GM18519 (cell line): ENCODE measurements around the gene RPL19.

Experiments
- ATAC-seq: cut with Tn5 transposase; IDR thresholded peaks from one replicate; pipeline ENCODE4 v1.9.1; 2021; ENCODE audit warnings: mild to moderate bottlenecking, moderate library complexity; ENCODE audit not compliant: unreplicated experiment, low FRiP score

Gene RPL19

GRCh38 chr17:39171933-39172332, 28.1 kb upstream of the RPL19 start:
- no peak for ATAC-seq

GRCh38 chr17:39173080-39173479, 27.0 kb upstream of the RPL19 start:
- no peak for ATAC-seq

GRCh38 chr17:39173526-39174274, 26.4 kb upstream of the RPL19 start:
- no peak for ATAC-seq

- no peak for ATAC-seq
Observed at GRCh38 chr17:39174920-39175694, 25.0 kb upstream of the RPL19 start.

- ATAC-seq, result no peak
Observed at GRCh38 chr17:39175695-39176093, 24.4 kb upstream of the RPL19 start.

GRCh38 chr17:39177256-39177655, 22.8 kb upstream of the RPL19 start:
- ATAC-seq, result no peak

GRCh38 chr17:39178536-39178935, 21.5 kb upstream of the RPL19 start:
- ATAC-seq, result no peak

GRCh38 chr17:39181303-39181702, 18.8 kb upstream of the RPL19 start:
- ATAC-seq, result no peak

- ATAC-seq, result no peak
Observed at GRCh38 chr17:39183045-39183444, 17.0 kb upstream of the RPL19 start.

- ATAC-seq, result no peak
Observed at GRCh38 chr17:39183720-39184119, 16.4 kb upstream of the RPL19 start.

GRCh38 chr17:39186481-39187002, 13.5 kb upstream of the RPL19 start:
- no peak for ATAC-seq

- no peak for ATAC-seq
Observed at GRCh38 chr17:39187152-39187830, 12.8 kb upstream of the RPL19 start.

- no peak for ATAC-seq
Observed at GRCh38 chr17:39191750-39192510, 8.2 kb upstream of the RPL19 start.

GRCh38 chr17:39192901-39193300, 7.2 kb upstream of the RPL19 start:
- no peak for ATAC-seq

- ATAC-seq, result no peak
Observed at GRCh38 chr17:39193346-39193745, 6.7 kb upstream of the RPL19 start.

- ATAC-seq, result no peak
Observed at GRCh38 chr17:39194089-39194984, 5.7 kb upstream of the RPL19 start.

GRCh38 chr17:39194985-39195524, 5.0 kb upstream of the RPL19 start:
- no peak for ATAC-seq

GRCh38 chr17:39195568-39196160, 4.4 kb upstream of the RPL19 start:
- ATAC-seq, result no peak
